Measurements from ENCODE around the gene SORL1.

- TF ChIP-seq, protein P1, sequence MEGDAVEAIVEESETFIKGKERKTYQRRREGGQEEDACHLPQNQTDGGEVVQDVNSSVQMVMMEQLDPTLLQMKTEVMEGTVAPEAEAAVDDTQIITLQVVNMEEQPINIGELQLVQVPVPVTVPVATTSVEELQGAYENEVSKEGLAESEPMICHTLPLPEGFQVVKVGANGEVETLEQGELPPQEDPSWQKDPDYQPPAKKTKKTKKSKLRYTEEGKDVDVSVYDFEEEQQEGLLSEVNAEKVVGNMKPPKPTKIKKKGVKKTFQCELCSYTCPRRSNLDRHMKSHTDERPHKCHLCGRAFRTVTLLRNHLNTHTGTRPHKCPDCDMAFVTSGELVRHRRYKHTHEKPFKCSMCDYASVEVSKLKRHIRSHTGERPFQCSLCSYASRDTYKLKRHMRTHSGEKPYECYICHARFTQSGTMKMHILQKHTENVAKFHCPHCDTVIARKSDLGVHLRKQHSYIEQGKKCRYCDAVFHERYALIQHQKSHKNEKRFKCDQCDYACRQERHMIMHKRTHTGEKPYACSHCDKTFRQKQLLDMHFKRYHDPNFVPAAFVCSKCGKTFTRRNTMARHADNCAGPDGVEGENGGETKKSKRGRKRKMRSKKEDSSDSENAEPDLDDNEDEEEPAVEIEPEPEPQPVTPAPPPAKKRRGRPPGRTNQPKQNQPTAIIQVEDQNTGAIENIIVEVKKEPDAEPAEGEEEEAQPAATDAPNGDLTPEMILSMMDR (IDR thresholded peaks at IDR 0.05) = no peak
- TF ChIP-seq POLR2A (IDR thresholded peaks at IDR 0.05) = no peak
Measured at GRCh38 chr11:121420398-121420797, 31.7 kb upstream of the SORL1 start.

Data from testis (tissue), 2 donors.